ENCODE results near the gene GPANK1. TPM values are rescaled to one million over a fixed set of nuclear protein-coding genes. Genes with fewer than 3 reads are reported as not detected.

GPANK1 gene
- total RNA-seq, 1 experiment from 2014 or later: 26.8 TPM

DNA sequence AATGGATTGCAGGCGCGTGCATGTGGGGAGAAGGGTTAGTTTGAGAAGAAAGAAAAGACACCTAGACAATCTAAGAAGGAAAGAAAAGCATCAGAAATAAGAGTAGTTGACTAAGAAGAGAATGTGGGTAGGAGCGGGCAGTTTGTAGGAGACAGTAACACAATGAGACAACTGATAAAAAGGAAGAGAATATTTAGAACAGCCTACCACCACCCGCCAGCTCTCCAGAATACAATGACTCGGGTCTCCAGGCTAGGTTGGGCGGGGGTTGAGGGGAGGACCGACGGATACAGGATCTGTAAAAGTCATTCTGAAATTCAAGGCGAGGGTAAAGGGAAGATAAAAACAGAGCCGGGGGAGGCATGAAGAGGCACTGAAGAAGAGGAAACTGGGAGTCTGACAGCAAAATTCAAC is 37.6 kb upstream of the GPANK1 start:
- no peak overlapping the region for H3K4ac ChIP-seq (ENCODE audit: low read depth, low read length)
- Mint-ChIP-seq H3K4me1 (peaks cover 11% of the 10 kb centered on the region in 2 experiments), H3K27me3 (ENCODE audit: low read depth) (peaks cover 1% of the 10 kb centered on the region; the same call in 1 of the 2 replicates), H3K9me3 (no peaks in the 10 kb centered on the region; a peak in 1 of 5 replicates), H3K36me3 (ENCODE audit: insufficient read depth in 1 of 3, low read depth in 3 of 3) (peaks cover 0 to 23% (median 4%) of the 10 kb centered on the region in 3 experiments; a peak in 5 of 7 replicates), H3K27ac (peak overlapping the region; percentile 91 to 96 (median 96); a peak in 5 of 7 replicates), H3K4me3 (peak overlapping the region; percentile 96 to 98)
- H4K20me1 ChIP-seq (ENCODE audit: control insufficient read depth, insufficient read depth, insufficient read length): no peaks in the 10 kb centered on the region
- H3T11ph ChIP-seq (ENCODE audit: low read length): no peak overlapping the region
- TF ChIP-seq, protein P1, sequence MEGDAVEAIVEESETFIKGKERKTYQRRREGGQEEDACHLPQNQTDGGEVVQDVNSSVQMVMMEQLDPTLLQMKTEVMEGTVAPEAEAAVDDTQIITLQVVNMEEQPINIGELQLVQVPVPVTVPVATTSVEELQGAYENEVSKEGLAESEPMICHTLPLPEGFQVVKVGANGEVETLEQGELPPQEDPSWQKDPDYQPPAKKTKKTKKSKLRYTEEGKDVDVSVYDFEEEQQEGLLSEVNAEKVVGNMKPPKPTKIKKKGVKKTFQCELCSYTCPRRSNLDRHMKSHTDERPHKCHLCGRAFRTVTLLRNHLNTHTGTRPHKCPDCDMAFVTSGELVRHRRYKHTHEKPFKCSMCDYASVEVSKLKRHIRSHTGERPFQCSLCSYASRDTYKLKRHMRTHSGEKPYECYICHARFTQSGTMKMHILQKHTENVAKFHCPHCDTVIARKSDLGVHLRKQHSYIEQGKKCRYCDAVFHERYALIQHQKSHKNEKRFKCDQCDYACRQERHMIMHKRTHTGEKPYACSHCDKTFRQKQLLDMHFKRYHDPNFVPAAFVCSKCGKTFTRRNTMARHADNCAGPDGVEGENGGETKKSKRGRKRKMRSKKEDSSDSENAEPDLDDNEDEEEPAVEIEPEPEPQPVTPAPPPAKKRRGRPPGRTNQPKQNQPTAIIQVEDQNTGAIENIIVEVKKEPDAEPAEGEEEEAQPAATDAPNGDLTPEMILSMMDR (conservative IDR thresholded peaks at IDR 0.05): no peak
- H3K9me3 ChIP-seq (ENCODE audit: control insufficient read depth, low read depth, low read length): no peaks in the 10 kb centered on the region
- H3K27ac ChIP-seq (ENCODE audit: insufficient read length, low read depth, low read length): no peak overlapping the region
- peaks cover 4% of the 10 kb centered on the region; the same call in 1 of the 2 replicates for H3K4me1 ChIP-seq (ENCODE audit: insufficient read depth, low read length)
- no peak overlapping the region for H2AK5ac ChIP-seq (ENCODE audit: insufficient read length, low read length)
- H3K23ac ChIP-seq (ENCODE audit: insufficient read length, low read depth, low read length): no peak overlapping the region
- WGBS (ENCODE audit: extremely low coverage, insufficient read length, low lambda C conversion rate): no CpG with 5 or more reads among the region's 10 CpGs
- H3K56ac ChIP-seq (ENCODE audit: insufficient read length, low read depth, low read length): no peak overlapping the region
- peak overlapping the region; percentile 91 for H3K4me2 ChIP-seq (ENCODE audit: insufficient read depth, insufficient read length, low read length)
- no peak for DNase-seq
- peaks cover 6% of the 10 kb centered on the region for H3K79me1 ChIP-seq (ENCODE audit: insufficient read depth, low read depth, low read length, poor library complexity, severe bottlenecking)
- no peak overlapping the region for H2BK20ac ChIP-seq (ENCODE audit: low read depth, low read length, poor library complexity, severe bottlenecking)
- H2AFZ ChIP-seq (ENCODE audit: low read length): peak overlapping the region; percentile 23
- H2BK120ac ChIP-seq (ENCODE audit: low read depth, low read length, poor library complexity, severe bottlenecking): no peak overlapping the region
- H2BK15ac ChIP-seq (ENCODE audit: low read depth, low read length): no peak overlapping the region
- peaks cover 6% of the 10 kb centered on the region for H3K23me2 ChIP-seq (ENCODE audit: insufficient read length, low read depth, low read length, poor library complexity, severe bottlenecking)
- no peak overlapping the region for H4K91ac ChIP-seq (ENCODE audit: insufficient read length, low read depth, low read length)
- no peak overlapping the region for H3K18ac ChIP-seq (ENCODE audit: insufficient read length, low read depth, low read length)
- no peaks in the 10 kb centered on the region for H3K27me3 ChIP-seq (ENCODE audit: insufficient read depth, low read length)
- no peak overlapping the region for H2BK12ac ChIP-seq (ENCODE audit: insufficient read length, low read depth, low read length)
- H4K8ac ChIP-seq (replicated peaks; ENCODE audit: insufficient read length, low read depth, low read length): no peak overlapping the region
- peaks cover 2% of the 10 kb centered on the region; the same call in 1 of the 2 replicates for H3K79me2 ChIP-seq (ENCODE audit: insufficient read depth, low read length)
- no peak overlapping the region for H4K5ac ChIP-seq (ENCODE audit: insufficient read length, low read depth, low read length)
- no peak overlapping the region for H3K14ac ChIP-seq (ENCODE audit: insufficient read depth, low read length)
- no peak overlapping the region for H2BK5ac ChIP-seq (ENCODE audit: insufficient read length, low read length)
- peak overlapping the region; percentile 79 for H3K9ac ChIP-seq (ENCODE audit: extremely low read depth, insufficient read length, low read length)
